Ovary (tissue), 9 donors: Measurements from ENCODE around the gene NME7. TPM values are rescaled to one million over a fixed set of nuclear protein-coding genes. Genes with fewer than 3 reads are reported as not detected.

ENCODE experiments used
- DNase-seq, 5 donors: peaks; one replicate each; pipeline ENCODE4 v3.0.0-alpha.2; 2019 to 2020
- H3K27ac ChIP-seq, 2 donors: fragments of 200-600 bp; one replicate each; pipeline versions ENCODE4 v1.5.1 to v1.8.0; 2019 to 2022
- H3K27me3 ChIP-seq: fragments of 200-600 bp; one replicate; pipeline ENCODE4 v1.8.0; 2022
- H3K36me3 ChIP-seq: fragments of 200-600 bp; sonication (generic); one replicate; pipeline ENCODE4 v1.5.1; 2019
- H3K4me1 ChIP-seq: one replicate; pipeline ENCODE4 v1.8.1; 2013; ENCODE audit warnings: mild to moderate bottlenecking, moderate library complexity; ENCODE audit not compliant: insufficient read depth
- H3K4me3 ChIP-seq: fragments of 200-600 bp; sonication (generic); one replicate; pipeline ENCODE4 v1.5.1; 2017
- H3K9me3 ChIP-seq, 2 donors: fragments of 200-600 bp in 1 of 2; sonication (generic) in 1 of 2; one replicate each; pipeline versions ENCODE4 v1.5.1 to v1.8.1; 2013 to 2019; ENCODE audit warnings: mild to moderate bottlenecking in 1 of 2, moderate library complexity in 1 of 2
- CTCF ChIP-seq, 3 donors: fragments of 450-650 bp in 2 of 3; fragments of 200-600 bp in 1 of 3; IDR thresholded peaks; one replicate each; pipeline versions ENCODE4 v1.5.1 to v1.8.0; 2016 to 2022; ENCODE audit warnings: antibody characterized with exemption in 3 of 3, mild to moderate bottlenecking in 1 of 3
- EP300 ChIP-seq: sonication (generic); formaldehyde crosslinking; IDR thresholded peaks from one replicate; pipeline ENCODE4 v1.6.1; 2017; ENCODE audit warnings: antibody characterized with exemption
- POLR2A ChIP-seq: fragments of 450-650 bp; IDR thresholded peaks from one replicate; pipeline ENCODE4 v1.6.1; 2017; ENCODE audit warnings: antibody characterized with exemption, mild to moderate bottlenecking, moderate library complexity
- WGBS, 3 donors: extraction: QIAGEN DNeasy Blood & Tissue Kit in 1 of 3; methylation state at CpG; one replicate each; pipeline versions ENCODE4 v1.1.5 to v1.1.7; 2013 to 2017; 5-methylcytosine and 5-hydroxymethylcytosine counted together
- intact Hi-C, 4 donors: fragments of 100-400 bp; cut with DNase I; formaldehyde crosslinking; loops; one replicate each; pipeline versions ENCODE4 v1.11.0 to v1.15.1; 2022 to 2023
- polyA plus RNA-seq, 2 donors: library from polyadenylated mRNA; stranded (reverse); fragments of 200-250 nt in 1 of 2; fragments of 350-450 nt in 1 of 2; fragmentation: Illumina TruSeq in 1 of 2; extraction: RNeasy Lipid Tissue Mini Kit (QIAGEN cat#74804) in 1 of 2; gene quantifications; one replicate each; pipeline ENCODE4 v1.2.3, GENCODE V29; 2013 to 2014
- total RNA-seq, 7 donors: library from RNA; depleted of rRNA in 2 of 7; stranded (reverse); fragments of >200 nt in 2 of 7; fragmentation: NEBNext Ultra II Directional in 3 of 7; extraction: Animal tissue kit (Norgen Biotek cat#: 25700) in 3 of 7; gene quantifications; one replicate each; pipeline versions ENCODE4 v1.1.0 to v1.2.4, GENCODE V29; 2016 to 2023
- donor health status: DM: no; HTN: no; CAD: no; lungs with moderate emphysema.
- donor health status: DM: no; HTN: no; CAD: no.
- donor health status: Bipolar disorder and iron deficiency.
- donor health status: DM: yes; HTN: yes; CAD: no.
- donor health status: DM: no; HTN: no; CAD: no.
- donor health status: DM: yes; HTN: yes; CAD: no.

Gene NME7
- total and polyA plus RNA-seq, 9 donors, result 14.2 to 30.0 (median 18.4) TPM

DNA sequence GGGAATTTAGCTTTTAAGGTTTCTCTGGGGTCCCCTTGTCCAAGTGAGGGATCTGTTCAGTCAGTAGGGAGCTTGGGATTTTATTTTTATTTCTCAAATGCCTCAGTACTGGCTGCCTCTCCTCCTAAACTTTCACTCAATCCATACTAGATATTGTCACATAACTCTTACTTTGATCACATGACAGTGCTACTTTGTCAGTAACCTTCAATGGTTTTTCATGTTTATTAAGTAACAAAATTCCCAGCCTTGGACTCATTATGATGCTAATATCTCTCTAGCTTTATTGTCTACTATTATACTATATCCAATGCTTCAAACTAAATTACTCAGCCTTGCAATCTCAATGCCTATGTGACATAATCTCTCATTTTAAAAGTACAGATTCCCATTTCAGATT is 163.4 kb downstream of the NME7 start:
- Histone ChIP-seq H3K27ac (no peak overlapping the region), H3K4me3 (no peak overlapping the region), H3K4me1 (no peaks in the 10 kb centered on the region)

DNA sequence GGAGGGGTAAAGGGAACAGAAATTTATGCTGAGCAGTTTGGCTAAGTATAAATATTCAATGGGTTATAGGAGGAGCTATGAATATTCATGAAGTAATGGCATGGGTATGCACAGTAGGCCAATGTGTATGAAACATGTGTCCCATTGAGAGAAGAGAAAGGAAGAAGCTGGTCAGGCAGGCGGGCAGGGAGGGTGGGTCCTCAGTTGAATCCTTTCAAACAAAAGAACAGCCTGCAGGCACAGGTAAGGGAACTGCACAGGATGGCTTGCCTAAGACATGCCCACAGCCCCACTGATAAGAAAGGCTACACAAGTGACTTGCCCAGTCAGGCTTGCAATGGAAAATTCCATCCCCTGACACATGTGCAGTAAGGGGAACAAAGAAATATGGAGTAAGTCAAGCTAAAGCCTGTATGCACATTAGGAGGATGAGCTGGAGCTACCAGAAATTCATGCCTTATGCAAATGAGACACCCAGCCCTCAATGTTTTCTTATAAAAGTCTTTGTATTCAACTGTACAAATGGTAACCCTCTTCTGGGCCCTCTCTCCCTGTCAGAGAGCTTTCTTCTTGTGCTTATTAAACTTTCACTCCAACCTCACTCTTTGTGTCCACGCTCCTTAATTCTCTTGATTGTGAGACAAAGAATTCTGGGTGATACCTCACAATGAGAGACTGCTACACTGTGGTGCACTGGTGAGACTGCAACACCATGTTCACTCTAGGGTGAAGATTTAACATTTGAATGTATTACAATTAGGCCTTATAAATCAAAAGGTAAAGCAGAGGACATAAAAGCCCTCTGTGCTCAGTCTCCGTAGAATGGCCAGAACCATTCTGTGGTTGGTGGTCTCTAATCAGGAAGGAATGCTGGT is 164.6 kb downstream of the NME7 start:
- H3K9me3 ChIP-seq, result no peaks in the 10 kb centered on the region
- H3K36me3 ChIP-seq, result no peaks in the 10 kb centered on the region
- TF ChIP-seq POLR2A, result no peak
- no peak for TF ChIP-seq CTCF (IDR thresholded peaks at IDR 0.05)
- no peak for TF ChIP-seq EP300
- DNase-seq, result no peak
- no peaks in the 10 kb centered on the region for H3K27me3 ChIP-seq
- no peak overlapping the region for H3K27ac ChIP-seq
- intact Hi-C loops, result no loop called here
- 95 to 98% (median 96%) methylated on average over 3 of the region's 3 CpGs for WGBS, 3 donors
- no peak overlapping the region for H3K4me3 ChIP-seq
- no peaks in the 10 kb centered on the region for H3K4me1 ChIP-seq

More for the DNA sequence above, 163.4 kb downstream of the NME7 start:
- no peak for DNase-seq
- TF ChIP-seq EP300 (no peak), POLR2A (no peak), CTCF (IDR thresholded peaks at IDR 0.05) (no peak)
- Histone ChIP-seq H3K36me3 (no peaks in the 10 kb centered on the region), H3K9me3 (no peaks in the 10 kb centered on the region), H3K27me3 (no peaks in the 10 kb centered on the region)
- intact Hi-C loops, result no loop called here

GRCh38 chr1:169201084-169201619 is 166.4 kb downstream of the NME7 start:
- Histone ChIP-seq H3K27me3 (no peaks in the 10 kb centered on the region), H3K4me1 (no peaks in the 10 kb centered on the region), H3K36me3 (no peaks in the 10 kb centered on the region), H3K4me3 (no peak overlapping the region), H3K27ac (no peak overlapping the region), H3K9me3 (no peaks in the 10 kb centered on the region)
- TF ChIP-seq POLR2A, result no peak
- TF ChIP-seq CTCF (IDR thresholded peaks at IDR 0.05), result no peak
- TF ChIP-seq EP300, result no peak
- WGBS, 3 donors, result 94 to 95% (median 95%) methylated on average over 5 of the region's 5 CpGs
- DNase-seq, result no peak
- intact Hi-C loops, result no loop called here

DNA sequence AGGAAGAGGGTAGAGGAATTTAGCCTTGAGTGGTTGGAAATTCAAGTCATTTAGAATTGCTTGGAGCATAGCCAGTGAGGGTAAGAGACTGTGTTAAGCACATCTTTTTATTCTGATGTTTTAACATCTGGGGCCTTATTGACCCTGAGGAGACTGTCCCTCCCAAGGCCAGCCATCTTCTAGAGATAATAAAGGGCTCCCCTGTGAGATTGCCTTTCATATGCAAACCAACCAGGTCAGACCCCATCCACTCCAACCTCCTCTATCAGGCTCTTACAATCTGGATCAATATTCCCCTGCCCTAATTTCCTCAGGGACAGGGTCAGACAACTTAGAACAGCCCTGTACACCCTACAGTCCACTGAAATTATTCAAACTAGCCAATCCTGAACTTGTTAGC is 167.3 kb downstream of the NME7 start:
- Histone ChIP-seq H3K9me3 (no peaks in the 10 kb centered on the region), H3K36me3 (no peaks in the 10 kb centered on the region), H3K27me3 (no peaks in the 10 kb centered on the region), H3K27ac (no peak overlapping the region), H3K4me3 (no peak overlapping the region), H3K4me1 (no peaks in the 10 kb centered on the region)
- intact Hi-C loops, result no loop called here
- TF ChIP-seq CTCF (IDR thresholded peaks at IDR 0.05), result no peak
- no peak for TF ChIP-seq POLR2A
- no peak for TF ChIP-seq EP300
- DNase-seq, result no peak
